ENCODE data around the gene SDCBP2.

Gene SDCBP2

DNA sequence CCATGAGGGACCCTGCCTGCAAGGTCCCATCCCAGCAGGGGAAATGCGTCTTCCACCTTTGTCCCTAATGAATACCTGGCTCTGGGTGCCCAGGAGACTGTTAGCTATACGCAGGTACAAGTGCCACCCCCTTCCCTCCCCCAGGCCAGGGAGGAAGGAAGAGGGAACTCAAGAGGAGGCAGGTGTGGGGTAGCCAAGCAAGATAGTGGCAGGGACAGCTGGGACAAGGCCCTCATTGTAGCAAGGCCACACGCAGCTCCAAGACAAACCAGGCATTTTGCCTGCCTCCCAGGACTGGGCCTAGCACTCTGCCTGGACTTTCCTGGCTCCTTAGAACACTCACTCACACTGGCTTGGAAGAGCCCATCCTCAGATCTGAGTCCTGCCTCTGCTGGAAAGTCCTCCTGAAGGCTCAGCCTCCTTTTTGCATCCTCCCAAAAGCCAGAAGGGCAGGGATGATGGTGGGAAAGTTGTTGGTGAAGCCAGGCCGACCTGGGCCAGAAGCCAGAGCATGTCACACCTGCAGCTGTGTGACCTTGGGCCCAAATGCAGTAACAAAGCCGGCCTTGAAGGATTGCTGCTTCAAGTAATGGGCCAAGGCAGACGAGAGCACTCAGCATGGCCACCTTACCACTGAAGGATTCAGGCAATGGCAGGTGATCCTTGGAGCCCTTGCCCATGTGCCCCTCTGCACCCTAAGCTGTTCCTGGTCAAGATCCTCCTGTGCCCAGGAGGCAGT, 35.1 kb downstream of the SDCBP2 start:
- no peak for DNase-seq

- DNase-seq = no peak
Observed at GRCh38 chr20:1292620-1293019, 36.3 kb downstream of the SDCBP2 start.

DNA sequence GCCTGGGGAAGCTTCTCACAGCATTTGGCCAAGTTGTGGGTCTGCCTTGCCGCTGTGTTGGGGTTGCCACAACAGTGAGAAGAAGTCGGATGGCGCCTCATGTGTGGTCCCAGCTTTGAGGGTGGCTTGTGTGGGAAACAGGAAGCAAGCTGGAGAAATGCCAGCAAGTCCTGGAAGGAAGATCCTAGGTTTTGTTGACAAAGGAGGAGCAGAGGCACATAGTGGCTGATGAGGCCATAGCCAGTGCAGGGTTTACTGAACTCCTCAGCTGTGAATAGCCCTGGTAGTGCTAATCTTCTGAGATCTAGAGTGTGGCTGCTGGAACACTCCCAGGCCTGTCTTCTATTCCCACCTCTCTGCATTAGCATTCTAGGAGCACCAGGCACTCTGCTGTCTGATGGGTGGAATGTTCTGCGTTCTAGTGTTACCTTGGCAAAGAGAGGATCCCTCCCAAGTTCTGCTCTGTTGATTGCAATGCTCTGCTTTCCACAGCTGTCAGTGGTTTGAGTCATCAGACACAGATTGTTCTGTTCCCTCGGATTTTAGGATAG, 37.7 kb downstream of the SDCBP2 start:
- DNase-seq = no peak

- no peak for DNase-seq
Observed at GRCh38 chr20:1287787-1288569, 41.0 kb downstream of the SDCBP2 start.

- no peak for DNase-seq
Observed at GRCh38 chr20:1287306-1287705, 41.6 kb downstream of the SDCBP2 start.

- no peak for DNase-seq
Observed at GRCh38 chr20:1286267-1287024, 42.5 kb downstream of the SDCBP2 start.

DNA sequence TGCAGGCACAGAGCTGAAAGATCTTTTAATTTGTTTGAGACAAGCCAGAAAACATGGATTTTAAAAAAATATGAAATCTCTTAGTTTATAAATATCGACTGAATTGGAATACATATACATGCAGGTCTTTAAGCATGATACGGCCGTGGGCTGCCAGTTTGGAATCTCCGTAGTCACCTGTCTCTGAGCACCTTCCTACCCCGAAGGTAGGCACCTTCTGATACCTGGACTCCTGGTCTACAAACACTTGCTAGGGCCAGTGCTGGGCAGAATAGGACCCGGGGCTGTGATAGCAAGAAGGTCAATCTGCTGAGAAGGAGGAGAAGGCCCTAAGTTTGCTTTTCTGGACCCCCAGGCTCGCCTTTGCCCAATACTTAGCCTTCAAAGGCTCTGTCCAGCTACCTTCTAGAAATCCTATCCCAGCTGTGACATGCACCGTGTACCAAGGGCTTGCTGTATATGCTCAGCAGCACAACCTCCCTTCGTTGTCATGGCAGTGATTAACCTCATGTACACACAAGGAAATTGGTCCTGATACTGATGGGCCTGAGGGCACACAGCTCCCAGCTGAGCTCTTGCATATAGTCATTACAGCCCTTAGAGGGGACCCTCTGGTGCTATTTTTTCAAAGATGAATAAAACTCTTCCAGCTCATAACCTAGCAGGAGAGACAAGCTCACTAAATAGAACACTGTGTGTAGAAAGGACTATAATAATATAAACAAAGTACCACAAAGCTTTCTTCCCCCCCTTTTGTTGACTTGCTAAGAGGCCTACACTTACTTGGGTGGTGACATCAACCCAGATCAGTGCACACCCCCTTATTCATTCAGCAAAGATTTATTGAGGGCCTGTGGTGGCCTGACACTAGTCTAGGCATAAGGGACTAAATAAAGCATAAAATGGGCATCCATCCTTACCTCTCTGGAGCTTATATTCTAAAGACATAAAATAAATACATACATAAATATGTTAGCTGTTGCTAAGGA, 45.1 kb downstream of the SDCBP2 start:
- DNase-seq = no peak

- DNase-seq = no peak
Observed at GRCh38 chr20:1282966-1283365, 46.0 kb downstream of the SDCBP2 start.

DNA sequence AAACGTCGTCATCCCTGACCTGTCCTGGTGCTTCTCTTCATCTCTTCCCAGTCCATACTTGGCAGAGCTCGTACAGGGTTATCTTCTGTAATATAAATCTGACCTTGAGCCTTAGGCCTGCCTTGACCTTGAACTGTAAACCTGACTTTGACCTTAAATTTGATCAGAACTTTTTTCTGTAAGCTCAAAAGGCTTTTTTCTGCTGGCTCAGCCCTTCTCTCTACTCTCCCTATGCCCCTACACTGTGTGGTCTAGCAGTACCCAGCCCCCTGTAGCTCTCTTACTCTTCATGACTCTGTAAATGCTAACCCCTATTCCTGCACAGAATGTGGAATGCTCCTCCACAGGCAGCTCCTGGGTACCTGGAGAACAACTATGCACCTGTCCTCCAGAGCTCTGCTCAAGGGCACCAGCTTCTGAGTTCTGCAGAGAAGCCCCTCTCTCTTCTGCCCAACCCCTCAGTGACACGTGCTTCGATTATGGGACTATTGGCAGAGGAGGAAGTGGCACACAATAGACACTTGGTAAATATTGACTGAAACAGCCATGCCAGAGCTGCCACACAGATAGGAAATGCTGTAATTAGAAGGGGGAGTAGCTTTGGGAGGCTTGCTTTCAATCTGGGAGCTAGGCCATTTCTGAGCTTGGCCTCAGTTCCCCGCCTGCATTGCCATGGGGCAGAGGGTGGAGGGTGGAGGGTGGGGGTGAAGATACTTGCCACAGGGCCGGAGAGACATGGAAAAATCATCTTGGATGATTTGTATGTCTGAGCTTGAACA, 47.5 kb downstream of the SDCBP2 start:
- no peak for DNase-seq

DNA sequence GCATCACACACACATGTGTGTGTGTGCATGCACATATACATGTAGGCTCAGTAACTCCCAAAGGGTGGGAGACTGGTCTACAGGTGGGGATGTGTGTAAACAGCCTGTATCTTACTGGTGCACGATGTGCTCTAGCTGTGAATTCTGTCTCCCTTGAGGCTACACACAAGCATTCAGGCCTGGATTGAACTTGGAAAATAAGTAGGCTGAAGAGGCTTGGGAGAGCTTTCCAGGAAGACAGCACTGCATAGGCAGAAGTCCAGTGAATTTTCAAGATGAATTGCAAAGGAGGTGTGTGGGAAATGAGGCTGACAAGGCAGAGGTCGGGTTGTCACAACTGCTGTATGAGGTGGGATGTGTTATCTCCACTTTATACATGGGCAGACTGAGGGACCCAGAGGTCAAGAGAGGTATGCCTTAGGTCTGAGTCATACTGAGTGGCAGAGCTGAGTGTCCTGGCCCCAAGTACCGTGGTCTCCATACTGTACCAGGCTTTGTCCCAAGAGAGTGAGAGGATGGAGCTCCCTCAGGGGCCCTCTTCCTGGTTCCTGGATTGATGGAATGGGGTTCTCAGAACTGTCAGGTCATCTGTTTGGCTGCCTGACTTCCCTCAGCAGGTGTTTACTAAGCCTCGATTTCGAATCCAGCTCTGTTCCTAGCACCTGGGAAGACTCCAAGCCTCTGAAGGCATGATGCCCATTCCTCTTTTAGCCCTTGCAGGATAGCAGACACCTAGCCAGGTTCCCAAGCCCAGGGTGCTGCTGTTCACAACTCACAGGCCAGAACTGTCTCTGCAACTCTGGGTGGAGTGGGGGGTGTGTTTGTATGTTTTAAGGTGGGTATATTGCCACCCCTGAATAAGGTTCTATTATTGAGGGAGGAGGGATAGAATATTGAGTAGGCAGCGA, 48.5 kb downstream of the SDCBP2 start:
- DNase-seq = no peak

DNA sequence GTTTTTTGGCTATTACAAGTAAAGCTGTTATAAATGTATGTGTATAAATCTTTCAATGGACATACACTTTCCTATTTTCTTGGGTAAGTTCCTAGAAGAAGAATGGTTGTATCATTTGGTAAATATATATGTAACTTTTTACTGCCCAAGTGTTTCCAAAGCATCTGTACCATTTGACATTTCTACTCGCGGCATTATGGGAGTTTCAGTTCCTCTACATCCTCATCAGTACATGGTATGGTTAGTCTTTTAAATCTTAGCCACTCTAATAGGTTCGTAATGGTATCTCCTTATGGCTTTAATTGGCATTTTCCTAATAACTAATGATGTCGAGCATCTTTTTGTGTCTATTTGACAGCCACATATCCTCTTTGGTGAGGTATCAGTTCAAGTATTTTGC, 49.9 kb downstream of the SDCBP2 start:
- DNase-seq = no peak

- DNase-seq = no peak
Observed at GRCh38 chr20:1277529-1278322, 51.2 kb downstream of the SDCBP2 start.

DNA sequence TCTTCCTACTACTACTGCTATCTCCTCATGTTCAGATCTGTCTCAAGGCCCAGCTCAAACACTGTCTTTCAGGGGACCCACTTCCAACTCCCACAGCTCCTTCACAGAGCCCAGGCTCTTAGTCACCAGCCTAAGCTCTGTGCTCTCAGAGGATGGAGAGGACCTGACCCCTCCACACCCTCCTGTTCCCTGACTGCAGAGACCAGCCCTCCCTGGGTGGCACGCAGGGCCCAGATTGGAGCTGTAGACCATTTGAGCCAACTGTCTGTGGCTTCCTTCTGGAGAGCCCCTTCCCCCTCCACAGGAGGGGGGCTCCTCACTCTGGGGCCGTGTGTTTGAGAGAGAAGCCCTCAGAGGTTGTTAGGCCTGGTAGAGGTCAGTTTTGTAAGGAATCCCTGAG, 53.0 kb downstream of the SDCBP2 start:
- DNase-seq = no peak

DNA sequence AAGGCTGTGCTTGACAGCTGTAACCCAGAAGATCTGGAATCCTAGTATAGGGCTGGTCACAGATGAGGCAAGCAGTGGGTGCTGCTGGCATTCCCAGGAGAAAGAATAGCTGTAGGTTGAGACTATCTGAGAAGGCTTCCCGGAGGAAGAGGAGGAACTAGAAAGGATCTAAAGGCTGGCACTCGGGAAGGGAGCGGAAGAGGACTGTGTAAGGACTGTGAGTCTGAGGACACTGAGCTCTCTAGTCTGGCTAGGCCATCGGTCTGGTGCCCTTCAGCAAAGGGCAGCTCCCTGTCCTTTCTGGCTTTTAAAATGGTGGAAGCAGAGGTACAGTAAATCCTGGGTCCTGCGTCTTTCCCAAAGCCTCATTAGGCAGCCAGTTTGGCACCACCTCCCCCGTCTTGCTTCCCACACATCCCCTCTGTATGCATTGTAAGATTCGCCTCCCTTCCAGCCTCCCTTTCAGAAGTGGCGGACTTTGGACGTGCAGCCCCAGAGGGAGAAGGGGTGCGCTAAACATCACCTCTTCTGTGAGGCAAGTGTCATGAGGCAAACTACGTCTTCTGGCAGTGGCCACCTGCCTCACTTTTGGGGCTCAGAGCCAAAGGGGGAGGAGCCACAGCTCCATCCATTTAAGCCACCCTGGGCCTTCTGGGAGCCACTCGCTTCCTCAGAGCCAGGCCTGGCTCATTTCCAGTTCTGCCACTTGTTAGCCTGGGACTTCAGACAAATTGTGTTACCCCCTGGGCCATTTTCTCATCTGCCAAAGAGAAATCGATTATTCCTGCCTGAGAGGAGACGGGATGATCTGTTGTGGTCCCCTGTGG, 54.2 kb downstream of the SDCBP2 start:
- no peak for DNase-seq

- DNase-seq = no peak
Observed at GRCh38 chr20:1273366-1273765, 55.6 kb downstream of the SDCBP2 start.

GRCh38 chr20:1272368-1273100, 56.4 kb downstream of the SDCBP2 start:
- no peak for DNase-seq

DNA sequence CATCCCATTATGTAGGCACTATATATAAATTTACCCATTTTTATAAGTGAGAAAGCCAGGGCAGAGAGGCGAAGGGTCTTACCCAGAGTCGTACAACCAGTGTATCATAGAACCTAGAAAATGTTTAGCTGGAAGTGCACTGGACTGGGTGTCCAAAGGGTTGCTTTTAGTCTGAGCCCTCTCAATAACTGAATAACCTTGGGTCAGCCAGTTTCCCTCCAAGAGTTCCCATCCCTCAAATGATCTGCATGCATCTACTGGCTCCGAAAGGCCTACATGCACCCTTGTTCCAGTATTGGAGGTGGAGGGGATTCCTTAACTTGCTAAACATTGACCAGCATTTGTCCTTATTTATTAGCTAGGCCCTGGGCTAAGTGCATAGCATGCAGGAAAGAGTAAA, 59.1 kb downstream of the SDCBP2 start:
- no peak for DNase-seq

DNA sequence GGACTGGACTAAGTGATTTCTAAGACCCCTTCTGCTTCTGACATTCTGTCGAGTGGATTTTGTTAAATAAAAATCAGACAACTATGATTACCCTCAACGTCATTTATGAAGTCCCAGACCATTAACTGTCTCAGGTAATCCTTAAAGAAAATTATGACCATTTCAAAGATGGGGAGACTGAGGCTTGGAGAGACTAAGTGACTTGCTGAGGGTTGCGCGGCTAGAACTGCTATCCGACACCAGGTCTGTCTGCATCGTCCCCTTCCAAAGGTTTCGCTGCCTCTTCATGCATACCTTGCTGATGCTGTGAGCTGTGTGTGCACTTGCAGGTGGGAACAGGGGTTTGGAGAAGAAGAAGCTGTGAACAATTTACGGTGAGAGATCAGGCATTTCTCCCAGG, 59.7 kb downstream of the SDCBP2 start:
- DNase-seq = no peak

All from T-helper 9 cell (primary cell).